ENCODE measurements around the gene PPP2R3B.
"Not testable (repeated sequence)": the region's sequence is repeated elsewhere in the genome, so short reads cannot be mapped to it uniquely, and the experiment has no call there.

PPP2R3B gene

DNA sequence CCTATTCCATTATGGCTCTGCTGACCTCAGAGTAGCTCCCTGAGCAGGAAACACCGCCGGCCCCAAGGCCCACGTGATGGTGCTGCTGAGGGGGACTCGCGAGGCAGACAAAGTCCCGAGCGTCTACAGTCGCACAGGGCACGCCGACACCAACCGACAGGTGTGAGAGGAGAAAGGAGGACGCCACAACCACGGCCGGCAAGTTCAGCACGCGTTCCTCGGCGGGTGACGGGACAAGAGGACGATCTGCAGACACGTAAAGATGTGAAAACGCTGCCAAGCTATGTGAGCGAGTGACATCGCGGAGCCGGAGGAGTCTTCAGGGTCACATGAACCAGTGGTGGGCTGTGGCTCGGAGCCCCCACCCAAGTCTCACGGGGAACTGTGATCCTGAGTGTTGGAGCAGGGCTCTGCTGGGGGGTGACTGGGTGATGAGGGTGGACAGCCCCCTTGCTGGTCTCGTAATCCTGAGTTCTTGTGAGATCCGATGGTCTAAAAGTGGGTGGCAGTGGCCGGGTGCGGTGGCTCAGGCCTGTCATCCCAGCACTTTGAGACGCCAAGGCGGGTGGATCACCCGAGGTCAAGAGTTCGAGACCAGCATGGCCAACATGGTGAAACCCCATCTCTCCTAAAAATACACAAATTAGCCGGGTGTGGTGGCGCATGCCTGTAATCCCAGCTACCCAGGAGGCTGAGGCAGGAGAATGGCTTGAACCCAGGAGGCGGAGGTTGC is 34.0 kb downstream of the PPP2R3B start:
- Histone ChIP-seq H3K4me3 (ENCODE audit: low read length) (no peak overlapping the region), H3K4me1 (ENCODE audit: control insufficient read depth, low read length) (no peaks in the 10 kb centered on the region), H3K9me3 (ENCODE audit: control insufficient read depth, insufficient read depth, low read length) (peaks cover 3% of the 10 kb centered on the region; the same call in 1 of the 2 replicates), H3K36me3 (ENCODE audit: control insufficient read depth, low read length) (peaks cover 100% of the 10 kb centered on the region), H3K27ac (ENCODE audit: low read depth, low read length) (no peak overlapping the region), H4K20me1 (ENCODE audit: control insufficient read depth, insufficient read depth, low read depth, low read length) (peaks cover 3% of the 10 kb centered on the region; the same call in 1 of the 2 replicates), H3K79me2 (ENCODE audit: control insufficient read depth, low read length) (peaks cover 99% of the 10 kb centered on the region), H3F3A (ENCODE audit: control insufficient read depth, insufficient read depth) (no peaks in the 10 kb centered on the region), H3K4me2 (ENCODE audit: low read length) (no peak overlapping the region), H3K27me3 (ENCODE audit: control insufficient read depth, low read length) (no peaks in the 10 kb centered on the region), H3K9me2 (replicated peaks; ENCODE audit: control insufficient read depth, low read length) (no peaks in the 10 kb centered on the region)
- TF ChIP-seq EZH2phosphoT487 (IDR thresholded peaks at IDR 0.05; ENCODE audit: borderline replicate concordance, low read length), result no peak
- TF ChIP-seq, protein P1, sequence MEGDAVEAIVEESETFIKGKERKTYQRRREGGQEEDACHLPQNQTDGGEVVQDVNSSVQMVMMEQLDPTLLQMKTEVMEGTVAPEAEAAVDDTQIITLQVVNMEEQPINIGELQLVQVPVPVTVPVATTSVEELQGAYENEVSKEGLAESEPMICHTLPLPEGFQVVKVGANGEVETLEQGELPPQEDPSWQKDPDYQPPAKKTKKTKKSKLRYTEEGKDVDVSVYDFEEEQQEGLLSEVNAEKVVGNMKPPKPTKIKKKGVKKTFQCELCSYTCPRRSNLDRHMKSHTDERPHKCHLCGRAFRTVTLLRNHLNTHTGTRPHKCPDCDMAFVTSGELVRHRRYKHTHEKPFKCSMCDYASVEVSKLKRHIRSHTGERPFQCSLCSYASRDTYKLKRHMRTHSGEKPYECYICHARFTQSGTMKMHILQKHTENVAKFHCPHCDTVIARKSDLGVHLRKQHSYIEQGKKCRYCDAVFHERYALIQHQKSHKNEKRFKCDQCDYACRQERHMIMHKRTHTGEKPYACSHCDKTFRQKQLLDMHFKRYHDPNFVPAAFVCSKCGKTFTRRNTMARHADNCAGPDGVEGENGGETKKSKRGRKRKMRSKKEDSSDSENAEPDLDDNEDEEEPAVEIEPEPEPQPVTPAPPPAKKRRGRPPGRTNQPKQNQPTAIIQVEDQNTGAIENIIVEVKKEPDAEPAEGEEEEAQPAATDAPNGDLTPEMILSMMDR (IDR thresholded peaks at IDR 0.05; ENCODE audit: low read depth, low read length, poor library complexity, severe bottlenecking), result no peak

DNA sequence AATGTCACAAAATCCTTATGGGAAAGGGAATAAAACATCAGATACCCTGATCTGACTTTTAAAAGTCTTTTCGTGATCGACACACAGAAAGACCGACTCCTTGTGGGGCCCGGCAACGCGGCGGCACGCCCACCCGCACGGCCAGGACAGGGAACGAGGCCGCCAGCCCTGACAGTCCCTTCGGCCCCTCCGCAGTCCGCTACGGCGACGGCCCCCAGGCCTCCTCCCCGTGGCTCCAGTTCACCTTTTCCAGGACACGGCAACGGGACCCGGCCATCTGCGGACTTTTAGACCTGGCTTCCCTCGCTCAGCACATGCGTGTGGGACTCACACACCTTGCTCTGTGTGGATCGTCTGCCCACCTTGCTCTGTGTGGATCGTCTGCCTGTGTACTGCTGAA is 34.5 kb downstream of the PPP2R3B start:
- H3K9me2 ChIP-seq (replicated peaks; ENCODE audit: control insufficient read depth, low read length), result no peaks in the 10 kb centered on the region
- TF ChIP-seq, protein P1 (IDR thresholded peaks at IDR 0.05; ENCODE audit: low read depth, low read length, poor library complexity, severe bottlenecking), result no peak
- TF ChIP-seq EZH2phosphoT487 (IDR thresholded peaks at IDR 0.05; ENCODE audit: borderline replicate concordance, low read length), result no peak
- H4K20me1 ChIP-seq (ENCODE audit: control insufficient read depth, insufficient read depth, low read depth, low read length), result peaks cover 3% of the 10 kb centered on the region; the same call in 1 of the 2 replicates
- H3K9me3 ChIP-seq (ENCODE audit: control insufficient read depth, insufficient read depth, low read length), result peaks cover 5% of the 10 kb centered on the region; the same call in 1 of the 2 replicates
- H3K4me3 ChIP-seq (ENCODE audit: low read length), result no peak overlapping the region
- no peaks in the 10 kb centered on the region for H3K27me3 ChIP-seq (ENCODE audit: control insufficient read depth, low read length)
- H3K79me2 ChIP-seq (ENCODE audit: control insufficient read depth, low read length), result peaks cover 99% of the 10 kb centered on the region
- H3K4me1 ChIP-seq (ENCODE audit: control insufficient read depth, low read length), result no peaks in the 10 kb centered on the region
- no peak overlapping the region for H3K4me2 ChIP-seq (ENCODE audit: low read length)
- H3K36me3 ChIP-seq (ENCODE audit: control insufficient read depth, low read length), result peaks cover 100% of the 10 kb centered on the region
- no peak overlapping the region for H3K27ac ChIP-seq (ENCODE audit: low read depth, low read length)
- no peaks in the 10 kb centered on the region for H3F3A ChIP-seq (ENCODE audit: control insufficient read depth, insufficient read depth)

DNA sequence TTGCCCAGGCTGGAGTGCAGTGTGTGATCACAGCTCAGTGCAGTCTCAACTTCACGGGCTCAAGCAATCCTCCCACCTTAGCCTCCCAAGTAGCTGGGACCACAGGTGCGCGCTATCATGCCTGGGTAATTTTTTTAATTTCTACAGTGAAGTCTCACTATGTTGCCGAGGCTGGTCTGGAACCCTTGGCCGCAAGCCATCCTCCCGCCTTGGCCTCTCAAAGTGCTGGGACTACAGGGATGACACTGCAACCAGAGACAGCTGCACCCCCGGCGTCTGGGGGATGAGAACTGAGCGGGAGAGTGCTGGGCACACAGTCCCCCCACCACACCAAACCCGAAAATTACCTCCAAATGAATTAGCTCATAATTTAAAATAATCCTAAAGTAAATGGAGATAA is 35.0 kb downstream of the PPP2R3B start:
- H3K9me2 ChIP-seq (replicated peaks; ENCODE audit: control insufficient read depth, low read length), result no peaks in the 10 kb centered on the region
- peaks cover 3% of the 10 kb centered on the region; the same call in 1 of the 2 replicates for H4K20me1 ChIP-seq (ENCODE audit: control insufficient read depth, insufficient read depth, low read depth, low read length)
- peaks cover 99% of the 10 kb centered on the region for H3K79me2 ChIP-seq (ENCODE audit: control insufficient read depth, low read length)

DNA sequence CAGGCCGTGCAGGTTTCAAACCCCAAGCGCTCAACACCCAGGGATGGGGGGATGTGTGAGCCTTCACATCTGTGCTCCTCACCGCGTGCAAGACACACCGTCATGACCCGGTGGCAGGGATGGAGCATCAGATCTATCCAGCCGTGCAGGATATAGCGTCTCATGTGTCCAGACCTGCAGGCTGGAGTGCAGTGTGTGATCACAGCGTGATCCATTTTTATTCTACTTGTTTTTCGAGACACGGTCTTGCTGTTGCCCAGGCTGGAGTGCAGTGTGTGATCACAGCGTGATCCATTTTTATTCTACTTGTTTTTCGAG is 35.4 kb downstream of the PPP2R3B start:
- H3K79me2 ChIP-seq (ENCODE audit: control insufficient read depth, low read length), result peaks cover 96% of the 10 kb centered on the region
- not testable (repeated sequence) for H3K27ac ChIP-seq (ENCODE audit: low read depth, low read length); H3K4me3 ChIP-seq (ENCODE audit: low read length); H3K4me1 ChIP-seq (ENCODE audit: control insufficient read depth, low read length); H3F3A ChIP-seq (ENCODE audit: control insufficient read depth, insufficient read depth); H3K27me3 ChIP-seq (ENCODE audit: control insufficient read depth, low read length); H3K9me2 ChIP-seq (replicated peaks; ENCODE audit: control insufficient read depth, low read length); H4K20me1 ChIP-seq (ENCODE audit: control insufficient read depth, insufficient read depth, low read depth, low read length); H3K4me2 ChIP-seq (ENCODE audit: low read length)
- H3K36me3 ChIP-seq (ENCODE audit: control insufficient read depth, low read length), result peaks cover 100% of the 10 kb centered on the region
- H3K9me3 ChIP-seq (ENCODE audit: control insufficient read depth, insufficient read depth, low read length), result peaks cover 12% of the 10 kb centered on the region; the same call in 1 of the 2 replicates

More for the DNA sequence above, 35.0 kb downstream of the PPP2R3B start:
- Histone ChIP-seq H3K27ac (ENCODE audit: low read depth, low read length) (no peak overlapping the region), H3K27me3 (ENCODE audit: control insufficient read depth, low read length) (no peaks in the 10 kb centered on the region), H3F3A (ENCODE audit: control insufficient read depth, insufficient read depth) (no peaks in the 10 kb centered on the region), H3K9me3 (ENCODE audit: control insufficient read depth, insufficient read depth, low read length) (peaks cover 10% of the 10 kb centered on the region; the same call in 1 of the 2 replicates), H3K4me3 (ENCODE audit: low read length) (no peak overlapping the region), H3K4me2 (ENCODE audit: low read length) (no peak overlapping the region), H3K36me3 (ENCODE audit: control insufficient read depth, low read length) (peaks cover 100% of the 10 kb centered on the region), H3K4me1 (ENCODE audit: control insufficient read depth, low read length) (no peaks in the 10 kb centered on the region)
- TF ChIP-seq, protein P1 (IDR thresholded peaks at IDR 0.05; ENCODE audit: low read depth, low read length, poor library complexity, severe bottlenecking), result no peak
- TF ChIP-seq EZH2phosphoT487 (IDR thresholded peaks at IDR 0.05; ENCODE audit: borderline replicate concordance, low read length), result no peak

All from DOHH2 (cell line).